ENCODE data around the gene HPSE2.
"Not testable (repeated sequence)": the region's sequence is repeated elsewhere in the genome, so short reads cannot be mapped to it uniquely, and the experiment has no call there.

Gene HPSE2

GRCh38 chr10:98517672-98518071, 718.0 kb downstream of the HPSE2 start:
- H3K9ac ChIP-seq (ENCODE audit: insufficient read length, low read depth): no peak overlapping the region
- H3K36me3 ChIP-seq (ENCODE audit: insufficient read depth, insufficient read length, low read length): no peaks in the 10 kb centered on the region
- no peaks in the 10 kb centered on the region for H3K9me3 ChIP-seq (ENCODE audit: insufficient read depth, low read length)
- no peak overlapping the region for H3K4me3 ChIP-seq (ENCODE audit: insufficient read length, low read depth)
- H3K27me3 ChIP-seq (ENCODE audit: insufficient read depth, insufficient read length): no peaks in the 10 kb centered on the region
- no peaks in the 10 kb centered on the region for H3K4me1 ChIP-seq (ENCODE audit: insufficient read depth, insufficient read length)
- DNase-seq (ENCODE audit: low read depth, low spot score): no peak
- TF ChIP-seq YY1 (IDR thresholded peaks at IDR 0.05; ENCODE audit: insufficient read depth, insufficient read length) (no peak), ZNF274 (IDR thresholded peaks at IDR 0.05; ENCODE audit: low read depth, low read length) (no peak), SUZ12 (IDR thresholded peaks at IDR 0.05; ENCODE audit: extremely low read depth, insufficient read depth, insufficient read length) (no peak)

GRCh38 chr10:98516352-98516751, 719.3 kb downstream of the HPSE2 start:
- DNase-seq (ENCODE audit: low read depth, low spot score): no peak

DNA sequence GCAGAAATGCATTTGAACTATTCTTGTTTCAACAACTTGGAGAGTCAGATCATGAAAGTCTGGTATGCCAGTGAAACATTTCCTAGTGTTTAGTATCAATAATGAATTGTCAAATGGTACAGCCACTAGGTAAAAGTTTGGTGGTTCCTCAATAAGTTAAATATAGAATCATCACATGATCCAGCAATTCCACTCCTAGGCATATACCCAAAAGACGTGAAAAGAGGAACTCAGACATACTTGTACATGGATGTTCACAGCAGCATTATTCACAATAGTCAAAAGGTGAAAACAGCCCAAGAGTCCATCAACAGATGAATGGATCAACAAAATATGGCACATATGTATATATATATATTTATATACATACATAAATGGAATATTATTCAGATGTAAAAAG, 721.9 kb downstream of the HPSE2 start:
- H3K4me3 ChIP-seq (ENCODE audit: insufficient read length, low read depth): no peak overlapping the region
- DNase-seq (ENCODE audit: low read depth, low spot score): no peak
- H3K36me3 ChIP-seq (ENCODE audit: insufficient read depth, insufficient read length, low read length): no peaks in the 10 kb centered on the region
- H3K9me3 ChIP-seq (ENCODE audit: insufficient read depth, low read length): no peaks in the 10 kb centered on the region
- no peaks in the 10 kb centered on the region for H3K27me3 ChIP-seq (ENCODE audit: insufficient read depth, insufficient read length)
- H3K4me1 ChIP-seq (ENCODE audit: insufficient read depth, insufficient read length): no peaks in the 10 kb centered on the region
- no peak overlapping the region for H3K9ac ChIP-seq (ENCODE audit: insufficient read length, low read depth)
- TF ChIP-seq ZNF274 (IDR thresholded peaks at IDR 0.05; ENCODE audit: low read depth, low read length): no peak

More at GRCh38 chr10:98516352-98516751, 719.3 kb downstream of the HPSE2 start:
- H3K27me3 ChIP-seq (ENCODE audit: insufficient read depth, insufficient read length): no peaks in the 10 kb centered on the region
- TF ChIP-seq ZNF274 (IDR thresholded peaks at IDR 0.05; ENCODE audit: low read depth, low read length) (no peak), YY1 (IDR thresholded peaks at IDR 0.05; ENCODE audit: insufficient read depth, insufficient read length) (no peak), SUZ12 (IDR thresholded peaks at IDR 0.05; ENCODE audit: extremely low read depth, insufficient read depth, insufficient read length) (no peak)
- H3K9ac ChIP-seq (ENCODE audit: insufficient read length, low read depth): no peak overlapping the region
- no peak overlapping the region for H3K4me3 ChIP-seq (ENCODE audit: insufficient read length, low read depth)
- no peaks in the 10 kb centered on the region for H3K4me1 ChIP-seq (ENCODE audit: insufficient read depth, insufficient read length)
- H3K36me3 ChIP-seq (ENCODE audit: insufficient read depth, insufficient read length, low read length): no peaks in the 10 kb centered on the region
- H3K9me3 ChIP-seq (ENCODE audit: insufficient read depth, low read length): no peaks in the 10 kb centered on the region

DNA sequence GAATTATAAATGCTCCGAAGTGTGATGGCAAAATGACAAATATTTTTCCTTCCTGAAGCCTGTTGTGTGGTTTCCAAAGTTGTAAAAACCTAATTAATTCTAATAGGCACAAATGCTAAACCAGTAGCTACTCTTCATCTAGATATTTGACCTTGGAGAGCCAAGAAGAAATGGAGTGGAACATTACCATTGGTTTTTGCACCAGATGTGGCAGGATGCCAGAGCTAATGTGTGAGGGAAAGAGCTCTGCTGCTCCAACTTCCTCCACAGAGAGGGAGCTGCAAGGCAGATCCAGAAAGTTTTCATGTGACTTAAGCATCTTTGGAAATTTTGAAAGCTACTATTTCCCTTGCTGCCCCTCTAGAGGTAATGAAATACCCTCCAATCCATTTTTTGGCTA, 723.8 kb downstream of the HPSE2 start:
- no peaks in the 10 kb centered on the region for H3K9me3 ChIP-seq (ENCODE audit: insufficient read depth, low read length)
- no peaks in the 10 kb centered on the region for H3K4me1 ChIP-seq (ENCODE audit: insufficient read depth, insufficient read length)
- H3K9ac ChIP-seq (ENCODE audit: insufficient read length, low read depth): no peak overlapping the region
- H3K27me3 ChIP-seq (ENCODE audit: insufficient read depth, insufficient read length): no peaks in the 10 kb centered on the region
- DNase-seq (ENCODE audit: low read depth, low spot score): no peak
- no peak overlapping the region for H3K4me3 ChIP-seq (ENCODE audit: insufficient read length, low read depth)
- H3K36me3 ChIP-seq (ENCODE audit: insufficient read depth, insufficient read length, low read length): no peaks in the 10 kb centered on the region
- no peak for TF ChIP-seq SUZ12 (IDR thresholded peaks at IDR 0.05; ENCODE audit: extremely low read depth, insufficient read depth, insufficient read length)
- TF ChIP-seq YY1 (IDR thresholded peaks at IDR 0.05; ENCODE audit: insufficient read depth, insufficient read length): no peak
- no peak for TF ChIP-seq ZNF274 (IDR thresholded peaks at IDR 0.05; ENCODE audit: low read depth, low read length)

DNA sequence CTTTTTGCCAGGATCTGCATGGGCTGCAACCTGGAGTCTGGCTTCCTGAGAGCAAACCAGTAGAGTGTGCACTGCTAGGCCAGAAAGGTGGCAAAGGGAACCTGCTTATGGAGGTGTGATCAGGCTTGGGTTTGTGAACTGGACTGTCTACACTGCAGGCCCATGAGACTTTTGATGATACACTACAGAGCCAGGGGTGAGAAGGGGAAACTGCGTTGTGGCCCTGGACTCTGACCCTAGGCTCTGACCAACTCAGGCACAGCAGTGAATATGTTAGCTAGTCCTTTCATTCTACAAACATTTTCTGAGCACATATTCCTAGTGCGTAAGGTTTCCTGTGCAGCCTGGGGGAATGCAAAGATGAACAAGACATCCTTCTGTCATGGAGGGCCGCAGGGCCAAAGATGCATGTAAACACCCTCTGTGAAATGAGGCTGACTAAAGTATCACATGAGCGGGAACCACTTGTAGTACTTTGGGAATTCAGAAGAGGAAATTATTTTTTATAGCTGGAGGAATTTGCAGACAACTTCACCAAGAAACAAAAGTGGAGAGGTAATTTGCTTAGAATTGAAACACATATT, 725.1 kb downstream of the HPSE2 start:
- H3K4me3 ChIP-seq (ENCODE audit: insufficient read length, low read depth): no peak overlapping the region
- no peaks in the 10 kb centered on the region for H3K36me3 ChIP-seq (ENCODE audit: insufficient read depth, insufficient read length, low read length)
- DNase-seq (ENCODE audit: low read depth, low spot score): no peak
- no peaks in the 10 kb centered on the region for H3K27me3 ChIP-seq (ENCODE audit: insufficient read depth, insufficient read length)
- no peaks in the 10 kb centered on the region for H3K9me3 ChIP-seq (ENCODE audit: insufficient read depth, low read length)
- no peak overlapping the region for H3K9ac ChIP-seq (ENCODE audit: insufficient read length, low read depth)
- no peaks in the 10 kb centered on the region for H3K4me1 ChIP-seq (ENCODE audit: insufficient read depth, insufficient read length)
- no peak for TF ChIP-seq YY1 (IDR thresholded peaks at IDR 0.05; ENCODE audit: insufficient read depth, insufficient read length)
- no peak for TF ChIP-seq SUZ12 (IDR thresholded peaks at IDR 0.05; ENCODE audit: extremely low read depth, insufficient read depth, insufficient read length)
- no peak for TF ChIP-seq ZNF274 (IDR thresholded peaks at IDR 0.05; ENCODE audit: low read depth, low read length)

- DNase-seq (ENCODE audit: low read depth, low spot score): no peak
- TF ChIP-seq SUZ12 (IDR thresholded peaks at IDR 0.05; ENCODE audit: extremely low read depth, insufficient read depth, insufficient read length): no peak
- TF ChIP-seq YY1 (IDR thresholded peaks at IDR 0.05; ENCODE audit: insufficient read depth, insufficient read length): no peak
- Histone ChIP-seq H3K27me3 (ENCODE audit: insufficient read depth, insufficient read length) (no peaks in the 10 kb centered on the region), H3K9ac (ENCODE audit: insufficient read length, low read depth) (no peak overlapping the region), H3K4me1 (ENCODE audit: insufficient read depth, insufficient read length) (no peaks in the 10 kb centered on the region), H3K36me3 (ENCODE audit: insufficient read depth, insufficient read length, low read length) (no peaks in the 10 kb centered on the region), H3K4me3 (ENCODE audit: insufficient read length, low read depth) (no peak overlapping the region), H3K9me3 (ENCODE audit: insufficient read depth, low read length) (no peaks in the 10 kb centered on the region)
These were observed 725.9 kb downstream of the HPSE2 start for GRCh38 chr10:98509745-98510144.

DNA sequence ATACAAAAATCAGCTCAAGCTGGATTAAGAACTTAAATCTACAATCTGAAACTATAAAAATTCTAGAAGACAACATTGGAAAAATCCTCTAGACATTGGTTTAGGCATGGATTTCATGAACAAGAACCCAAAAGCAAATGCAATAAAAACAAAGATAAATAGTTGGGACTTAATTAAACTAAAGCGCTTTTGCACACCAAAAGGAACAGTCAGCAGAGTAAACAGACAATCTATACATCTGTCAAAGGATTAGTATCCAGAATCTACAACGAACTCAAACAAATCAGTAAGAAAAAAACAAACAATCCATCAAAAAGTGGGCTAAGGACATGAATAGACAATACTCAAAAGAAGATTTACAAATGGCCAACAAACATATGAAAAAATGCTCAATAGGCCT, 733.1 kb downstream of the HPSE2 start:
- H3K4me3 ChIP-seq (ENCODE audit: insufficient read length, low read depth); H3K9ac ChIP-seq (ENCODE audit: insufficient read length, low read depth); H3K27me3 ChIP-seq (ENCODE audit: insufficient read depth, insufficient read length); H3K4me1 ChIP-seq (ENCODE audit: insufficient read depth, insufficient read length); H3K9me3 ChIP-seq (ENCODE audit: insufficient read depth, low read length); DNase-seq (ENCODE audit: low read depth, low spot score); H3K36me3 ChIP-seq (ENCODE audit: insufficient read depth, insufficient read length, low read length): not testable (repeated sequence)

DNA sequence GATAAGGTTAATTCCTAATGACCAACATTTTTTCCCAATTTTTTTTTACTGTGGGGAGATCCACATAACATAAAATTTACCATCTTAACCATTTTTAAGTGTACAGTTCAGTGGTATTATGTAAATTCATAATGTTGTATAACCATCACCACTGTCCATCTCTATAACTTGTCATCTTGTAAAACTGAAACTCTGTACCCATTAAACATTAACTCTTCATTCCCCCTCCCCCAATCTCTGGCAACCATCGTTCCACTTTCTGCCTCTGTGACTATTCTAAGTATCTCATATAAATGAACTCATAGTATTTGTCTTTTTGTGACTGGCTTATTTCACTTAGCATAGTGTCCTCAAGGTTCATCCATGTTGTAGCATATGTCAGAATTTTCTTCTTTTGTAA, 742.9 kb downstream of the HPSE2 start:
- H3K27me3 ChIP-seq (ENCODE audit: insufficient read depth, insufficient read length): no peaks in the 10 kb centered on the region
- no peaks in the 10 kb centered on the region for H3K4me1 ChIP-seq (ENCODE audit: insufficient read depth, insufficient read length)
- peaks cover 12% of the 10 kb centered on the region; the same call in 1 of the 2 replicates for H3K9me3 ChIP-seq (ENCODE audit: insufficient read depth, low read length)
- H3K4me3 ChIP-seq (ENCODE audit: insufficient read length, low read depth): no peak overlapping the region
- DNase-seq (ENCODE audit: low read depth, low spot score): no peak
- no peaks in the 10 kb centered on the region for H3K36me3 ChIP-seq (ENCODE audit: insufficient read depth, insufficient read length, low read length)
- TF ChIP-seq SUZ12 (IDR thresholded peaks at IDR 0.05; ENCODE audit: extremely low read depth, insufficient read depth, insufficient read length) (no peak), YY1 (IDR thresholded peaks at IDR 0.05; ENCODE audit: insufficient read depth, insufficient read length) (no peak), ZNF274 (IDR thresholded peaks at IDR 0.05; ENCODE audit: low read depth, low read length) (no peak)
- no peak overlapping the region for H3K9ac ChIP-seq (ENCODE audit: insufficient read length, low read depth)

Measured in NT2/D1 (cell line).